Germinal center (tissue), 1 donor: ENCODE data around the gene PAMR1.

Experiments used
- DNase-seq: peaks from one replicate; pipeline ENCODE4 v3.0.0; 2012; ENCODE audit warnings: mixed read lengths, low spot score

Gene PAMR1

GRCh38 chr11:35402751-35403660 lies 122.4 kb downstream of the PAMR1 start:
- DNase-seq: no peak

GRCh38 chr11:35398881-35399280 lies 126.5 kb downstream of the PAMR1 start:
- DNase-seq: no peak

- DNase-seq: no peak
These were observed 130.5 kb downstream of the PAMR1 start for GRCh38 chr11:35394941-35395340.

GRCh38 chr11:35393098-35393497 lies 132.3 kb downstream of the PAMR1 start:
- no peak for DNase-seq

- peak; percentile 83 for DNase-seq
These were observed 133.3 kb downstream of the PAMR1 start for GRCh38 chr11:35391922-35392688.

- peak; percentile 57 for DNase-seq
These were observed 134.4 kb downstream of the PAMR1 start for GRCh38 chr11:35390737-35391682.

GRCh38 chr11:35389897-35390465 lies 135.4 kb downstream of the PAMR1 start:
- no peak for DNase-seq

- DNase-seq: no peak
These were observed 136.3 kb downstream of the PAMR1 start for GRCh38 chr11:35389112-35389511.

- no peak for DNase-seq
These were observed 137.4 kb downstream of the PAMR1 start for GRCh38 chr11:35388061-35388460.

GRCh38 chr11:35387111-35387982 lies 138.1 kb downstream of the PAMR1 start:
- no peak for DNase-seq

GRCh38 chr11:35383953-35384352 lies 141.5 kb downstream of the PAMR1 start:
- no peak for DNase-seq
